DMS114 treated with DMSO at 0.1 percent for 48 hours (cell line): ENCODE data around the gene CYGB.

ENCODE experiments used
- DNase-seq: peaks from one replicate; lab custom pipeline; 2025; ENCODE audit not compliant: unreplicated experiment; lab: John Stamatoyannopoulos, UW

Gene CYGB

GRCh38 chr17:76537578-76538280 is at the start of gene CYGB:
CYGB (minus strand) TSS chr17:76537709; CDS start chr17:76537542, 167 bp downstream.
- no peak for DNase-seq

GRCh38 chr17:76586741-76587487 is 49.4 kb upstream of the CYGB start:
- no peak for DNase-seq

- DNase-seq = no peak
Observed at GRCh38 chr17:76585649-76586593, 48.4 kb upstream of the CYGB start, which contains the start of gene ST6GALNAC2. ST6GALNAC2 (minus strand) TSS chr17:76585860; CDS start chr17:76585808, 52 bp downstream.

- DNase-seq = no peak
Observed at GRCh38 chr17:76585033-76585648, 47.6 kb upstream of the CYGB start.

- no peak for DNase-seq
Observed at GRCh38 chr17:76584427-76585032, 47.0 kb upstream of the CYGB start.

GRCh38 chr17:76582660-76583059 is 45.2 kb upstream of the CYGB start:
- no peak for DNase-seq

- DNase-seq = no peak
Observed at GRCh38 chr17:76581515-76581914, 44.0 kb upstream of the CYGB start.

- no peak for DNase-seq
Observed at GRCh38 chr17:76579281-76579680, 41.8 kb upstream of the CYGB start.

- no peak for DNase-seq
Observed at GRCh38 chr17:76578376-76578775, 40.9 kb upstream of the CYGB start.

- no peak for DNase-seq
Observed at GRCh38 chr17:76577876-76578275, 40.4 kb upstream of the CYGB start.

- no peak for DNase-seq
Observed at GRCh38 chr17:76576189-76576588, 38.7 kb upstream of the CYGB start.

GRCh38 chr17:76575570-76575969 is 38.1 kb upstream of the CYGB start:
- DNase-seq = no peak

- no peak for DNase-seq
Observed at GRCh38 chr17:76574166-76574565, 36.7 kb upstream of the CYGB start.

GRCh38 chr17:76573096-76573495 is 35.6 kb upstream of the CYGB start:
- DNase-seq = no peak

GRCh38 chr17:76572201-76572910 is 34.8 kb upstream of the CYGB start:
- DNase-seq = no peak

- no peak for DNase-seq
Observed at GRCh38 chr17:76570877-76571471, 33.5 kb upstream of the CYGB start.

GRCh38 chr17:76570457-76570856 is 32.9 kb upstream of the CYGB start:
- DNase-seq = no peak

- no peak for DNase-seq
Observed at GRCh38 chr17:76569607-76570279, 32.2 kb upstream of the CYGB start.

GRCh38 chr17:76568811-76569221 is 31.3 kb upstream of the CYGB start:
- no peak for DNase-seq
